Measurements from ENCODE around the gene METRNL.
"Not testable (repeated sequence)": the region's sequence is repeated elsewhere in the genome, so short reads cannot be mapped to it uniquely, and the experiment has no call there.

Gene METRNL

GRCh38 chr17:83053021-83053681 is 26.3 kb upstream of the METRNL start:
- DNase-seq = no peak

- DNase-seq = no peak
Observed at GRCh38 chr17:83053739-83054451, 25.5 kb upstream of the METRNL start.

- no peak for DNase-seq
Observed at GRCh38 chr17:83054518-83055125, 24.8 kb upstream of the METRNL start.

- not testable (repeated sequence) for DNase-seq
Observed at GRCh38 chr17:83055176-83055575, 24.2 kb upstream of the METRNL start.

- DNase-seq = no peak
Observed at GRCh38 chr17:83055911-83056582, 23.4 kb upstream of the METRNL start.

GRCh38 chr17:83056583-83057396 is 22.6 kb upstream of the METRNL start:
- DNase-seq = no peak

- no peak for DNase-seq
Observed at GRCh38 chr17:83057397-83057761, 22.0 kb upstream of the METRNL start.

DNA sequence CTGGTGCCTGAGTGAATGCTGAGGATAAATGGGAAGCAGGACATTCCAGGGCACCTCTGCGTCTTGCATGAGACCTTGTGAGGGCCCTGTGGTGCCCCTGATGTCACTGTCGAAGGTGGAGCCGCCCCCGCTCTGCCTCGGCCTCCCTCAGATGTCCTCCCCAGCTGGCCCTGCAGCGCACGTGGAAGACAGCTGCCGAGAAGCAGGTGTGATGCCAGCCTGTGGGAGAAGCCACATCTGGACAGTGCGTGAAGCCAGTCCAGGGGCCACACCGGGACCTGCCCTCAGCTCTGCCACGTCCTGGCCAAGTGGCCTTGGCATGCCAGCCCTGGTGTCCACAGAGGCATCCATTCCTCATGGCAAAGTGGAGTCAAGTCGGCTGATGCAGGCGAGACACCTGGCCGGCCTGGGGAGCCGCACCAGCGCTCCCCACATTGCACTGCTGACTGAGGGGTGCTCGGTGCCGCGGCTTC is 21.6 kb upstream of the METRNL start:
- DNase-seq = no peak

GRCh38 chr17:83058266-83058798 is 21.1 kb upstream of the METRNL start:
- DNase-seq = no peak

GRCh38 chr17:83061586-83061985 is 17.8 kb upstream of the METRNL start:
- DNase-seq = no peak

GRCh38 chr17:83062011-83062817 is 17.2 kb upstream of the METRNL start:
- no peak for DNase-seq

DNA sequence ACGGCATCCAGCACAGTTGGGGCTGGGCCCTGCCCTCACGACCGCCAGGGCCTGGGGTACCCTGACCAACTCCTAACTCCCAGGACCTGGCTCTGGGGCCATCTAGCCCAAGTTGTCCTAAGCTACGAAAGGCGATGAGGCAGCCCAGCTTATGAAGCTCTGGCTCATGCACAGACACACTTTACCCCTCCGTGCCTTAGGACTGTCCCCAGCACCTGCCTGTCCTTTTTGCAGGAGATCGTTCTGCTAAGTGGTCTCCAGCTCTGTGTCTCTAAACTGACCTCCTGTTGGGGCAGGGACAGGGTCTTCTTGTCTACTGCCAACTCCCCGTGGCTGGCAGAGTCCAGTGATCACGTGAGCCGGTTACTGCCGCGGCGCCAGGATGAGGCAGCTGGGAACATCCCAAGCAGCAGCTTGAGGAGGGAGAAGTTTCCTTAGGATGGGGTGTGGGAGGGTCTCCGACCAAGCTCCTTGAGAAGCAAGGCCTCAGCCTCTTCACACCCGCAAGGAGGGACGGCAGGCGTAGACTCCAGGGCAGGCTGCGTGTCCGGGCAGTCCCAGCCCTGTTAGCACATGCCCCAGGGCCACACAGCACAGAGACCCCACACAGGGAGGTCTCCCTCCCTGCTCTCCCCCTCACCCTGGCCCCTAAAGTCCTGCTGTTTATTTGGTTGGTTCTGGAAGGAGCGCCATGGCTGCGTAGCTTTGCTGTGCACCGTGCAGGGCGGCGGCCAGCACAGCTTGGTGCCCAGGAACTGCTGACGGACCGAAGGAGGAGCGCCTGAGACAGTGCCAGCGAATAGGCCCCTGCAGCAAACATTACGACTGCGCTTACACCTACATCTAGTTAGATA is 16.4 kb upstream of the METRNL start:
- DNase-seq = no peak

- DNase-seq = no peak
Observed at GRCh38 chr17:83064021-83064731, 15.2 kb upstream of the METRNL start.

DNA sequence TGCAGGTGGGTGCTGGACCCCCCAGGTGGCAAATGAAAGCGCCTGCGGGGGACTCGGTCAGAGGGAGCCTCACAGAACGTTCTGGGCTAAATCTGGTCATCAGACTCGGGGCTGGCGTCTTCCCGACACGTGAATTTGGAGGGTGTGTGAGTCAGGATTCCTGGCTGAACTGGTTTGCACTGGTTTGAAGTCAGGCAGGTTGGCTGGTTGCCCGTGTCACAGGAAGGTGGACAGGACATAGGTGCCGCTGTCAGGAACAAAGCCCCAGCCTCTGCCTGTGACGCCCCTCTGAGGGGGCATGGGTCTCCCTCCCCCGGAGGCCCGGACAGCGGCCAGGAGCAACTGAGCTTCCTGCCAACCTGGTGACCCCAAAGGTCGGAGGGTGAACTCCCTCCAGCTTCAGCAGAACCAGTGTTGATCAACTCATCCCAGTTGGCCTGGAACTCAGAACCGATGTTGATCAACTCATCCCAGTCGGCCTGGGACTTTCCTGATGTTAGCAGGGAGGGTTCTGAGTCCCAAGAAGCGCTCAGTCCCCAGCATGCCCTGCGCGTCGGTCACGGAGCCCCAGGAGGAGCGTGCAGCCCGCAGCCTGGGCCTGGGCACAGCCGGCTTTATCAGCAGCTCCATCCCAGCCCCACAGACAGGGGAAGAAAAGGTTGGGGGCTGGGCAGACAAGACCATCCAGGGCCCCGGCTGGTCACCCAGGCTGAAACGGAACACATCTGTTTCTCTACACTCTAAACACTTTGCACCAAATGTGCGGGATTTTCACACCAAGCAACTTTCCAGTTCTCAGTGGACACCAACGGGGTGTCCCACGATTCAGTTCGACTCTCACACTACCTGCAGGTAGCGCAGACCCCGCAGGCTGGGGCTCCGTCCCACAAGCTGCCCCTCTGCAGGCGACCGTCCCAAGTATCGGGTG is 14.4 kb upstream of the METRNL start:
- DNase-seq = no peak

GRCh38 chr17:83065660-83066542 is 13.5 kb upstream of the METRNL start:
- DNase-seq = no peak

DNA sequence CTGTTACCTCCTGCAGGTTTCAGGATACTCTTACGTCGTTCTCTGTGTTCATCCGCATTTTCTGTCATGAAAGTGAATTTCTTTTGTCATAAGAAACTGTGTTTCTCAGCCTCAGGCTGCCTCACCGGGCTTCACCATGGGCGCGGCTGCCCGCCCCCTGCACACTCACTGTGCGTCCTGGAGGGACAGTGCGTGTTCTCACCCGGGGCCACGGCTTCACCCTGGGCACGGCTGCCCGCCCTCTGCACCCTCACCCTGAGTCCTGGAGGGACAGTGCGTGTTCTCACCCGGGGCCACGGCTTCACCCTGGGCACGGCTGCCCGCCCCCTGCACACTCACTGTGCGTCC is 12.9 kb upstream of the METRNL start:
- not testable (repeated sequence) for DNase-seq

DNA sequence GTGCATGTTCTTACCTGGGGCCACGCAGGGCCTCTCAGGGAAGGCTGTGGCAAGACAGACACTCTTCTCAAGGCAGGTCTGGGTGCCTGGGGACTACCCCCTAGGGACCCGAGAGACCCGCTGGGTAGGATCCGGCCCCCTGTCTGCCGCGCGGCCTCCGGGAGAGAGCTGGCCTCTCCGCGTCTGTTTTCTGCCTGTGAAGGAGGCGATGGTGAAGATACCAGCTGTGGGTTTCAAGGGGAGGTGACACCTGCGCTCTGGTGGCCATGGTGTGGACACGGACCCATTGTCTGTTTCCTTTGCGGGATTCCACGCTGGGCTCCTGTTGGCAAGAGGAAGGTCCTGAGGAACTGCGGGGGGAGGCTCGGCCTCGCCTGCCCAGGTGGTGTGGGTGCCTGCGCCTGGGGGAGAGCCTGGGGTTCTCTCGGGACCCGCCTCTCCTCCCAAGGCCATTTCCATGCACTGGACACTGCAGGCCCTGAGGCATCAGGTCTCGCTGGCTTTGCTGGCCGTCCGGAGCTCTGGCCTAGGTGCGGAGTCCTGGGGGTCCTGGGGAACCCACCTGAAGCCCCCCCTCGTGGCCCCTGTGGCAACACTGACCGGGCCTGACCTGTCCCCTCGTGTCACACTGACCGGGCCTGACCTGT is 12.2 kb upstream of the METRNL start:
- DNase-seq = no peak

Measured in NCI-H1436 (cell line).